ENCODE results near the gene C16orf78. TPM values are rescaled to one million over a fixed set of nuclear protein-coding genes. Genes with fewer than 3 reads are reported as not detected.

C16orf78 gene
- polyA plus RNA-seq, 1 donor from 2014 or later = not detected

GRCh38 chr16:49419006-49419405 is 45.4 kb downstream of the C16orf78 start:
- H3K4me3 ChIP-seq (ENCODE audit: low read length) = no peak overlapping the region
- H4K20me1 ChIP-seq (ENCODE audit: insufficient read depth) = no peaks in the 10 kb centered on the region
- H2AFZ ChIP-seq (ENCODE audit: low read depth, low read length) = no peak overlapping the region
- H3K9me2 ChIP-seq (ENCODE audit: insufficient read depth, low read length) = no peaks in the 10 kb centered on the region
- no peak overlapping the region for H3K4me2 ChIP-seq (ENCODE audit: low read length)
- no peak for TF ChIP-seq TAF1 (IDR thresholded peaks at IDR 0.05; ENCODE audit: low read depth)
- TF ChIP-seq, protein P1, sequence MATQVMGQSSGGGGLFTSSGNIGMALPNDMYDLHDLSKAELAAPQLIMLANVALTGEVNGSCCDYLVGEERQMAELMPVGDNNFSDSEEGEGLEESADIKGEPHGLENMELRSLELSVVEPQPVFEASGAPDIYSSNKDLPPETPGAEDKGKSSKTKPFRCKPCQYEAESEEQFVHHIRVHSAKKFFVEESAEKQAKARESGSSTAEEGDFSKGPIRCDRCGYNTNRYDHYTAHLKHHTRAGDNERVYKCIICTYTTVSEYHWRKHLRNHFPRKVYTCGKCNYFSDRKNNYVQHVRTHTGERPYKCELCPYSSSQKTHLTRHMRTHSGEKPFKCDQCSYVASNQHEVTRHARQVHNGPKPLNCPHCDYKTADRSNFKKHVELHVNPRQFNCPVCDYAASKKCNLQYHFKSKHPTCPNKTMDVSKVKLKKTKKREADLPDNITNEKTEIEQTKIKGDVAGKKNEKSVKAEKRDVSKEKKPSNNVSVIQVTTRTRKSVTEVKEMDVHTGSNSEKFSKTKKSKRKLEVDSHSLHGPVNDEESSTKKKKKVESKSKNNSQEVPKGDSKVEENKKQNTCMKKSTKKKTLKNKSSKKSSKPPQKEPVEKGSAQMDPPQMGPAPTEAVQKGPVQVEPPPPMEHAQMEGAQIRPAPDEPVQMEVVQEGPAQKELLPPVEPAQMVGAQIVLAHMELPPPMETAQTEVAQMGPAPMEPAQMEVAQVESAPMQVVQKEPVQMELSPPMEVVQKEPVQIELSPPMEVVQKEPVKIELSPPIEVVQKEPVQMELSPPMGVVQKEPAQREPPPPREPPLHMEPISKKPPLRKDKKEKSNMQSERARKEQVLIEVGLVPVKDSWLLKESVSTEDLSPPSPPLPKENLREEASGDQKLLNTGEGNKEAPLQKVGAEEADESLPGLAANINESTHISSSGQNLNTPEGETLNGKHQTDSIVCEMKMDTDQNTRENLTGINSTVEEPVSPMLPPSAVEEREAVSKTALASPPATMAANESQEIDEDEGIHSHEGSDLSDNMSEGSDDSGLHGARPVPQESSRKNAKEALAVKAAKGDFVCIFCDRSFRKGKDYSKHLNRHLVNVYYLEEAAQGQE (IDR thresholded peaks at IDR 0.05; ENCODE audit: borderline replicate concordance) = no peak
- no peak for TF ChIP-seq MXI1 (conservative IDR thresholded peaks at IDR 0.05; ENCODE audit: poor library complexity, severe bottlenecking)
- TF ChIP-seq EP300 (conservative IDR thresholded peaks at IDR 0.05; ENCODE audit: poor library complexity, severe bottlenecking) = no peak
- TF ChIP-seq EZH2 (IDR thresholded peaks at IDR 0.05; ENCODE audit: borderline replicate concordance, insufficient read depth, low read length, poor library complexity, severe bottlenecking) = no peak
- no peak for TF ChIP-seq POLR2AphosphoS5 (IDR thresholded peaks at IDR 0.05)
- no peak for TF ChIP-seq RAD21 (conservative IDR thresholded peaks at IDR 0.05)
- no peak for TF ChIP-seq CTCF (IDR thresholded peaks at IDR 0.05; ENCODE audit: poor library complexity, severe bottlenecking)
- TF ChIP-seq SMC3 (conservative IDR thresholded peaks at IDR 0.05; ENCODE audit: poor library complexity) = no peak
- no peaks in the 10 kb centered on the region for H3K9me3 ChIP-seq (ENCODE audit: low read length)
- H3K36me3 ChIP-seq (ENCODE audit: insufficient read depth, low read length) = no peaks in the 10 kb centered on the region
- H3K79me2 ChIP-seq (replicated peaks; ENCODE audit: insufficient read depth, low read length) = no peaks in the 10 kb centered on the region
- no peak overlapping the region for H3K9ac ChIP-seq (ENCODE audit: low read length)
- H3K27ac ChIP-seq (ENCODE audit: low read length) = no peak overlapping the region
- no peaks in the 10 kb centered on the region for H3K27me3 ChIP-seq (ENCODE audit: insufficient read depth, low read depth, low read length)
- no peaks in the 10 kb centered on the region for H3F3A ChIP-seq (ENCODE audit: insufficient read depth, low read length, poor library complexity, severe bottlenecking)

GRCh38 chr16:49419862-49420261 is 46.3 kb downstream of the C16orf78 start:
- Histone ChIP-seq H3F3A (ENCODE audit: insufficient read depth, low read length, poor library complexity, severe bottlenecking) (no peaks in the 10 kb centered on the region), H3K9me3 (ENCODE audit: low read length) (no peaks in the 10 kb centered on the region), H3K4me2 (ENCODE audit: low read length) (no peak overlapping the region), H3K27ac (ENCODE audit: low read length) (no peak overlapping the region), H3K79me2 (replicated peaks; ENCODE audit: insufficient read depth, low read length) (no peaks in the 10 kb centered on the region), H3K36me3 (ENCODE audit: insufficient read depth, low read length) (no peaks in the 10 kb centered on the region), H3K4me3 (ENCODE audit: low read length) (no peak overlapping the region), H2AFZ (ENCODE audit: low read depth, low read length) (no peak overlapping the region), H3K9ac (ENCODE audit: low read length) (no peak overlapping the region), H3K27me3 (ENCODE audit: insufficient read depth, low read depth, low read length) (no peaks in the 10 kb centered on the region), H3K9me2 (ENCODE audit: insufficient read depth, low read length) (no peaks in the 10 kb centered on the region), H4K20me1 (ENCODE audit: insufficient read depth) (no peaks in the 10 kb centered on the region)
- TF ChIP-seq RAD21 (conservative IDR thresholded peaks at IDR 0.05) = no peak
- TF ChIP-seq CTCF (IDR thresholded peaks at IDR 0.05; ENCODE audit: poor library complexity, severe bottlenecking) = no peak
- TF ChIP-seq POLR2AphosphoS5 (IDR thresholded peaks at IDR 0.05) = no peak
- TF ChIP-seq SMC3 (conservative IDR thresholded peaks at IDR 0.05; ENCODE audit: poor library complexity) = peak; percentile 22
- no peak for TF ChIP-seq TAF1 (IDR thresholded peaks at IDR 0.05; ENCODE audit: low read depth)
- no peak for TF ChIP-seq MXI1 (conservative IDR thresholded peaks at IDR 0.05; ENCODE audit: poor library complexity, severe bottlenecking)

All from neural cell (in vitro differentiated cells).